ENCODE data around the gene PIEZO2.

DNA sequence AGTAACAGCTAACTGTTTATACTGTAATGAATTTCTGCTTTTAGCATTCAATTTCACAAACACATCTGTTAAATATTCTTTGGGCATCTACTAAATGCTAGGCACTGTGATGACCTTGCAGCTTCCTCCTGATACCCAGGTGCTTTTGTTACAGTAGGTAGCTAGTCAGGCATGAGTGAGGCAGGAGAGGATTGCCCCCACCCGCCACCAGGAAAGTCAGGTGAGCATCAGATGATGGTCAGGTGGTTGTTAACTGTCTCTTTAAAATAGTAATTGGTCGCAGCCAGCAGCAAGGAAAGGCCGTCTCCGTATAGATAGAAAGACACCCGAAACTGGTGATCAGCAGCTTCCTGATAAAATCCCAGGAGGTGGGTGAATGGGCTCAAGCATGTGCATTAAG is 255.6 kb downstream of the PIEZO2 start:
- TF ChIP-seq ZNF565 (CRISPR knock-in tag; conservative IDR thresholded peaks at IDR 0.05; ENCODE audit: low read depth) (no peak), ZNF8 (CRISPR knock-in tag; IDR thresholded peaks at IDR 0.05) (no peak), ZFP30 (CRISPR knock-in tag; IDR thresholded peaks at IDR 0.05) (no peak), ZFP3 (CRISPR knock-in tag; IDR thresholded peaks at IDR 0.05) (no peak), OSR1 (CRISPR knock-in tag; IDR thresholded peaks at IDR 0.05) (no peak), CSDC2 (CRISPR knock-in tag; IDR thresholded peaks at IDR 0.05) (no peak), RARB (CRISPR knock-in tag; IDR thresholded peaks at IDR 0.05) (no peak), PPARA (CRISPR knock-in tag; IDR thresholded peaks at IDR 0.05; ENCODE audit: borderline replicate concordance) (no peak)
- TF ChIP-seq, protein P1, sequence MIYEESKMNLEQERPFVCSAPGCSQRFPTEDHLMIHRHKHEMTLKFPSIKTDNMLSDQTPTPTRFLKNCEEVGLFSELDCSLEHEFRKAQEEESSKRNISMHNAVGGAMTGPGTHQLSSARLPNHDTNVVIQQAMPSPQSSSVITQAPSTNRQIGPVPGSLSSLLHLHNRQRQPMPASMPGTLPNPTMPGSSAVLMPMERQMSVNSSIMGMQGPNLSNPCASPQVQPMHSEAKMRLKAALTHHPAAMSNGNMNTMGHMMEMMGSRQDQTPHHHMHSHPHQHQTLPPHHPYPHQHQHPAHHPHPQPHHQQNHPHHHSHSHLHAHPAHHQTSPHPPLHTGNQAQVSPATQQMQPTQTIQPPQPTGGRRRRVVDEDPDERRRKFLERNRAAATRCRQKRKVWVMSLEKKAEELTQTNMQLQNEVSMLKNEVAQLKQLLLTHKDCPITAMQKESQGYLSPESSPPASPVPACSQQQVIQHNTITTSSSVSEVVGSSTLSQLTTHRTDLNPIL (CRISPR knock-in tag; IDR thresholded peaks at IDR 0.05; ENCODE audit: low read depth) = no peak

All from SK-N-SH treated with all-trans-retinoic acid at 6 μM for 48 hours (cell line).